ENCODE measurements around the gene FGFR3. TPM values are rescaled to one million over a fixed set of nuclear protein-coding genes. Genes with fewer than 3 reads are reported as not detected.

Gene FGFR3
- total RNA-seq, 3 donors from 2014 or later (not counting 1 experiment from before 2014, with no cell fraction given) = not detected

GRCh38 chr4:1751155-1751918 is 41.8 kb upstream of the FGFR3 start:
- H3K36me3 ChIP-seq (ENCODE audit: control insufficient read depth, insufficient read depth, low read length) = no peaks in the 10 kb centered on the region
- H3K9me3 Mint-ChIP-seq = no peaks in the 10 kb centered on the region
- H3K4me1 ChIP-seq (ENCODE audit: control insufficient read depth, insufficient read depth, low read length) = peaks cover 26% of the 10 kb centered on the region
- H3K27ac Mint-ChIP-seq = no peak overlapping the region
- WGBS (ENCODE audit: insufficient coverage) = 90% methylated on average over 31 of the region's 31 CpGs
- no peak for ATAC-seq
- no peak for DNase-seq
- H3K27me3 Mint-ChIP-seq (ENCODE audit: low read depth in 2 of 2) = no peaks in the 10 kb centered on the region
- H3K27ac ChIP-seq (ENCODE audit: low read length) = no peak overlapping the region
- intact Hi-C loops (cut with micrococcal nuclease) = no loop called here
- TF ChIP-seq, protein P1, sequence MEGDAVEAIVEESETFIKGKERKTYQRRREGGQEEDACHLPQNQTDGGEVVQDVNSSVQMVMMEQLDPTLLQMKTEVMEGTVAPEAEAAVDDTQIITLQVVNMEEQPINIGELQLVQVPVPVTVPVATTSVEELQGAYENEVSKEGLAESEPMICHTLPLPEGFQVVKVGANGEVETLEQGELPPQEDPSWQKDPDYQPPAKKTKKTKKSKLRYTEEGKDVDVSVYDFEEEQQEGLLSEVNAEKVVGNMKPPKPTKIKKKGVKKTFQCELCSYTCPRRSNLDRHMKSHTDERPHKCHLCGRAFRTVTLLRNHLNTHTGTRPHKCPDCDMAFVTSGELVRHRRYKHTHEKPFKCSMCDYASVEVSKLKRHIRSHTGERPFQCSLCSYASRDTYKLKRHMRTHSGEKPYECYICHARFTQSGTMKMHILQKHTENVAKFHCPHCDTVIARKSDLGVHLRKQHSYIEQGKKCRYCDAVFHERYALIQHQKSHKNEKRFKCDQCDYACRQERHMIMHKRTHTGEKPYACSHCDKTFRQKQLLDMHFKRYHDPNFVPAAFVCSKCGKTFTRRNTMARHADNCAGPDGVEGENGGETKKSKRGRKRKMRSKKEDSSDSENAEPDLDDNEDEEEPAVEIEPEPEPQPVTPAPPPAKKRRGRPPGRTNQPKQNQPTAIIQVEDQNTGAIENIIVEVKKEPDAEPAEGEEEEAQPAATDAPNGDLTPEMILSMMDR (IDR thresholded peaks at IDR 0.05) = no peak
- H3K36me3 Mint-ChIP-seq = no peaks in the 10 kb centered on the region
- H3K27me3 ChIP-seq (ENCODE audit: control insufficient read depth, insufficient read depth, low read length) = no peaks in the 10 kb centered on the region
- H3K9me3 ChIP-seq (ENCODE audit: control insufficient read depth, insufficient read depth, low read length) = no peaks in the 10 kb centered on the region
- H3K4me3 Mint-ChIP-seq = no peak overlapping the region
- no peak overlapping the region for H3K4me3 ChIP-seq (ENCODE audit: low read length)
- H3K4me1 Mint-ChIP-seq = no peaks in the 10 kb centered on the region

DNA sequence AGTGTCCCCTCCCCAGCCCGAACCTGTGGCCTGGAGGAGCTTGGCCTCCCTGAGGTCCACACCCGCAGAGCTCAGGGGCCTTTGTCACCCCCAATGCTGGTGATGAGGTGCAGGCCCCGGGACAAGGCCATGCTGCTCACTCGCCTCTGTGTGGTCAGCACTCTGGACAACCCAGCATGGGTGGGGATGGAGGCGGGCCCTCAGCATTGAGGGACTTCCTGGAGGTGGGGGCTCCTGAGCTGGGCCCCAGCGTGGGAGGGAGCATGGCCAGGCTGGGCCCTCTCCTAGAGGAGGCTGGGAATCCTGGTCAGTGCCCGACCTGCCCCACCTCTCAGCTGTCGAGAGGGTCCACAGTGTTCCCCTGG is 41.2 kb upstream of the FGFR3 start:
- Mint-ChIP-seq H3K27ac (no peak overlapping the region), H3K9me3 (no peaks in the 10 kb centered on the region), H3K4me3 (no peak overlapping the region), H3K4me1 (no peaks in the 10 kb centered on the region), H3K27me3 (ENCODE audit: low read depth in 2 of 2) (no peaks in the 10 kb centered on the region), H3K36me3 (no peaks in the 10 kb centered on the region)
- Histone ChIP-seq H3K27me3 (ENCODE audit: control insufficient read depth, insufficient read depth, low read length) (no peaks in the 10 kb centered on the region), H3K4me1 (ENCODE audit: control insufficient read depth, insufficient read depth, low read length) (peaks cover 24% of the 10 kb centered on the region), H3K36me3 (ENCODE audit: control insufficient read depth, insufficient read depth, low read length) (no peaks in the 10 kb centered on the region), H3K27ac (ENCODE audit: low read length) (no peak overlapping the region), H3K4me3 (ENCODE audit: low read length) (no peak overlapping the region), H3K9me3 (ENCODE audit: control insufficient read depth, insufficient read depth, low read length) (no peaks in the 10 kb centered on the region)
- 76% methylated on average over 8 of the region's 8 CpGs for WGBS (ENCODE audit: insufficient coverage)
- intact Hi-C loops (cut with micrococcal nuclease) = no loop called here
- ATAC-seq (no peak), DNase-seq (no peak)
- TF ChIP-seq, protein P1 (IDR thresholded peaks at IDR 0.05) = no peak

DNA sequence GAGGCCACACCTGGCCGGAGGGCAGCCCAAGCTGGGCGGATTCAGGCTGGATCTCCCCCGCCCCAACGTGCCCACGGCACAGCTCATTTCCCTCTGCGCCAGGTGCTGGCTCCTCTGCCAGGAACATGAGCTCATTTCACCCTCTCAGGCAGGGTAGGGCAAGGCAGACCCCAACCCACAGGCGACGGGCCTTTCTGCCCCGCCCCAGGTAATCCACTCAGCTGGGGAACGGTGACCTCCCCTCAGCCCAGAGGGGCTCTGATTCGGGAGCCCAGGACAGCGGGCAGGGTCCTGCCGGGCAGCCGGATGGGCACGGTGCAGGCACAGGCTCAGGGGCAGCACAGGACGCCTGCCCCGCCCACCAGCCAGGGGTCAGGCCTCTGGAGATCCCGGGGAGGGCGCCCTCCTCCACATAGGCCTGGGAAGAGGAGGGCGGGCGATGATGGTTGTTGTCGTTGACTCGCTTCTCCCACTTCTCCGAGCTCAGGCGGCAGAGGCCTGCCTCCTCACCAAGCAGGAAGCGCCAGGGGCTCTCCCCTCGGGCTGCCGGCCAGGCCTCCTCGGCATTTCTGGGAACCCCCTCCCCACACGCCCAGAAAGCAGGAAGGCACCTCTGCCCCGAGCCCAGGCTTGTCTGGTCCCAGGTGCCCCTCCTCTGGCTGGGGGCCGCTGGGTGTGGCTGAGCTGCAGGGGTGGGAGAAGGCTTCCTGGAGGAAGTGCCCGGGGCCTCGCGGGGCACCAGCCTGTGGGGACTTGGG is 40.6 kb upstream of the FGFR3 start:
- Histone ChIP-seq H3K27ac (ENCODE audit: low read length) (no peak overlapping the region), H3K4me1 (ENCODE audit: control insufficient read depth, insufficient read depth, low read length) (peaks cover 24% of the 10 kb centered on the region), H3K27me3 (ENCODE audit: control insufficient read depth, insufficient read depth, low read length) (no peaks in the 10 kb centered on the region), H3K4me3 (ENCODE audit: low read length) (no peak overlapping the region), H3K9me3 (ENCODE audit: control insufficient read depth, insufficient read depth, low read length) (no peaks in the 10 kb centered on the region), H3K36me3 (ENCODE audit: control insufficient read depth, insufficient read depth, low read length) (no peaks in the 10 kb centered on the region)
- 26% methylated on average over 35 of the region's 35 CpGs for WGBS (ENCODE audit: insufficient coverage)
- H3K4me3 Mint-ChIP-seq = no peak overlapping the region
- ATAC-seq (no peak), DNase-seq (peak in 1 of 2 donors; percentile 38)
- no peaks in the 10 kb centered on the region for H3K9me3 Mint-ChIP-seq
- H3K4me1 Mint-ChIP-seq = no peaks in the 10 kb centered on the region
- TF ChIP-seq, protein P1 (IDR thresholded peaks at IDR 0.05) = no peak
- H3K27ac Mint-ChIP-seq = no peak overlapping the region
- H3K27me3 Mint-ChIP-seq (ENCODE audit: low read depth in 2 of 2) = no peaks in the 10 kb centered on the region
- intact Hi-C loops (cut with micrococcal nuclease) = no loop called here
- no peaks in the 10 kb centered on the region for H3K36me3 Mint-ChIP-seq
